Cardiac muscle cell (in vitro differentiated cells and primary cell): ENCODE measurements around the gene SPATA31D1. TPM values are rescaled to one million over a fixed set of nuclear protein-coding genes. Genes with fewer than 3 reads are reported as not detected.

ENCODE experiments used
- DNase-seq, 2 donors: peaks; one replicate each; pipeline versions ENCODE4 v3.0.0 to v3.0.0-alpha.2; 2010 to 2017; ENCODE audit warnings: low read depth in 1 of 2, low spot score in 1 of 2
- H3K27ac ChIP-seq: fragments of 200-600 bp; sonication (generic); 2 replicates; pipeline ENCODE4 v1.5.1; 2016
- H3K27me3 ChIP-seq: fragments of 200-600 bp; sonication (generic); 2 replicates; pipeline ENCODE4 v1.6.0; 2016; ENCODE audit warnings: control low read depth
- H3K36me3 ChIP-seq: fragments of 200-600 bp; sonication (generic); 2 replicates; pipeline ENCODE4 v1.5.1; 2016; ENCODE audit warnings: control low read depth
- H3K4me1 ChIP-seq: fragments of 200-600 bp; sonication (generic); 2 replicates; pipeline ENCODE4 v1.8.1; 2017; ENCODE audit warnings: low read depth, mild to moderate bottlenecking, mixed run types
- H3K4me3 ChIP-seq: fragments of 200-600 bp; sonication (generic); 2 replicates; pipeline ENCODE4 v1.5.1; 2016; ENCODE audit warnings: mild to moderate bottlenecking
- H3K9me3 ChIP-seq: fragments of 200-600 bp; sonication (generic); 2 replicates; pipeline ENCODE4 v1.5.1; 2017; ENCODE audit warnings: low read depth, mild to moderate bottlenecking, control low read depth
- CTCF ChIP-seq: IDR thresholded peaks from 2 replicates; pipeline ENCODE4 v1.5.1; 2012; ENCODE audit warnings: low read depth, mild to moderate bottlenecking, low read length
- polyA plus RNA-seq: library from polyadenylated mRNA; unstranded; fragments of >200 nt; fragmentation: Nextera tagmentation; extraction: Ambion mirVana; gene quantifications from 2 replicates; pipeline ENCODE4 v1.2.1, GENCODE V29; 2016
- total RNA-seq: library from RNA; depleted of rRNA; stranded (reverse); fragments of >200 nt; gene quantifications from 2 replicates; pipeline ENCODE4 v1.2.3, GENCODE V29; 2016

Gene SPATA31D1
- total and polyA plus RNA-seq, 2 experiments from 2014 or later, result not detected

- Histone ChIP-seq H3K27ac (no peak overlapping the region), H3K27me3 (peaks cover 26% of the 10 kb centered on the region), H3K9me3 (no peaks in the 10 kb centered on the region), H3K36me3 (no peaks in the 10 kb centered on the region), H3K4me1 (no peaks in the 10 kb centered on the region), H3K4me3 (no peak overlapping the region)
- DNase-seq, result no peak
- TF ChIP-seq CTCF, result no peak
Measured at GRCh38 chr9:82010711-82011110, 22.1 kb downstream of the SPATA31D1 start.

- H3K9me3 ChIP-seq, result no peaks in the 10 kb centered on the region
- H3K36me3 ChIP-seq, result no peaks in the 10 kb centered on the region
- no peak for TF ChIP-seq CTCF
- peaks cover 22% of the 10 kb centered on the region for H3K27me3 ChIP-seq
- no peaks in the 10 kb centered on the region for H3K4me1 ChIP-seq
- H3K27ac ChIP-seq, result no peak overlapping the region
- no peak overlapping the region for H3K4me3 ChIP-seq
- DNase-seq, result no peak
Measured at GRCh38 chr9:82011133-82011532, 22.6 kb downstream of the SPATA31D1 start.

- no peak for TF ChIP-seq CTCF
- Histone ChIP-seq H3K9me3 (no peaks in the 10 kb centered on the region), H3K36me3 (no peaks in the 10 kb centered on the region), H3K4me3 (no peak overlapping the region), H3K27ac (no peak overlapping the region), H3K4me1 (no peaks in the 10 kb centered on the region), H3K27me3 (peaks cover 11% of the 10 kb centered on the region)
- no peak for DNase-seq
Measured at GRCh38 chr9:82012276-82012675, 23.7 kb downstream of the SPATA31D1 start.

GRCh38 chr9:82020331-82020730, 31.8 kb downstream of the SPATA31D1 start:
- no peaks in the 10 kb centered on the region for H3K27me3 ChIP-seq
- no peak overlapping the region for H3K4me3 ChIP-seq
- H3K9me3 ChIP-seq, result no peaks in the 10 kb centered on the region
- no peak for TF ChIP-seq CTCF
- no peak for DNase-seq
- H3K27ac ChIP-seq, result no peak overlapping the region
- H3K4me1 ChIP-seq, result peaks cover 6% of the 10 kb centered on the region
- no peaks in the 10 kb centered on the region for H3K36me3 ChIP-seq

GRCh38 chr9:82021198-82021597, 32.6 kb downstream of the SPATA31D1 start:
- Histone ChIP-seq H3K36me3 (no peaks in the 10 kb centered on the region), H3K4me1 (peaks cover 6% of the 10 kb centered on the region), H3K9me3 (no peaks in the 10 kb centered on the region), H3K27ac (no peak overlapping the region), H3K27me3 (no peaks in the 10 kb centered on the region), H3K4me3 (no peak overlapping the region)
- peak in 1 of 2 donors; percentile 62 for DNase-seq
- TF ChIP-seq CTCF, result no peak

- Histone ChIP-seq H3K36me3 (no peaks in the 10 kb centered on the region), H3K4me1 (peaks cover 6% of the 10 kb centered on the region), H3K9me3 (no peaks in the 10 kb centered on the region), H3K27me3 (no peaks in the 10 kb centered on the region), H3K27ac (no peak overlapping the region), H3K4me3 (no peak overlapping the region)
- no peak for TF ChIP-seq CTCF
- no peak for DNase-seq
Measured at GRCh38 chr9:82022121-82022520, 33.5 kb downstream of the SPATA31D1 start.
